K562 (cell line): ENCODE results near the gene PPHLN1. TPM values are rescaled to one million over a fixed set of nuclear protein-coding genes. Genes with fewer than 3 reads are reported as not detected.
A peak's percentile ranks its signal among the peaks of the same experiment; 100 is the strongest.

Experiments
- ATAC-seq: fragments of 200-7000 bp; cut with Tn5 transposase; 3 replicates; pipeline ENCODE4 v1.9.1; 2020; ENCODE audit warnings: moderate library complexity
- BruUV-seq: library from RNA; stranded (reverse); fragments of 400-500 nt; replicated peaks from 2 replicates; lab custom pipeline; 2021; lab: Mats Ljungman, UMichigan
- CTCF ChIA-PET: fragments of 300-600 bp; formaldehyde crosslinking; extraction: SDS; loops from one replicate; lab custom pipeline; 2021; ENCODE audit warnings: low intra/inter-chr PET ratio; lab: Yijun Ruan, JAX
- POLR2A ChIA-PET: fragments of 300-600, 350-650 bp; sonication (Branson Sonifier 250); formaldehyde crosslinking; extraction: SDS; loops from one replicate; lab custom pipeline; 2021; ENCODE audit warnings: antibody characterized with exemption, inconsistent platforms; lab: Yijun Ruan, JAX
- DNase-seq, 4 experiments: peaks; one replicate each; pipeline versions ENCODE4 v3.0.0 to v3.0.0-alpha.2; 2011 to 2018; ENCODE audit warnings: low spot score in 3 of 4, mixed read lengths in 3 of 4; ENCODE audit errors: extremely low read depth in 1 of 4
- FAIRE-seq: peaks from 2 replicates; lab custom pipeline; 2011; peaks lifted over from hg19 to GRCh38; lab: Jason Lieb, UNC
- H2AFZ ChIP-seq: 2 replicates; pipeline ENCODE4 v1.6.0; 2011; ENCODE audit warnings: low read depth, low read length, control low read depth, inconsistent platforms
- H3K27ac ChIP-seq: fragments of 200-600 bp; 3 replicates; pipeline ENCODE4 v1.8.0; 2011; ENCODE audit warnings: low read depth, mild to moderate bottlenecking, control low read depth, inconsistent platforms, low read length, moderate library complexity, mixed read lengths; ENCODE audit errors: extremely low read depth
- H3K27me3 ChIP-seq, 2 experiments: fragments of 300-600 bp in 1 of 2; 2 replicates in 1 of 2; 3 replicates in 1 of 2; pipeline versions ENCODE4 v1.6.0 to v1.8.0; 2011; ENCODE audit warnings: inconsistent platforms in 2 of 2, low read length in 2 of 2, mild to moderate bottlenecking in 1 of 2, mixed read lengths in 1 of 2, moderate library complexity in 1 of 2; ENCODE audit not compliant: control insufficient read depth in 2 of 2, insufficient read depth in 2 of 2
- H3K36me3 ChIP-seq: fragments of 300-600 bp; 3 replicates; pipeline ENCODE4 v1.8.0; 2011; ENCODE audit warnings: mild to moderate bottlenecking, low read length, inconsistent platforms; ENCODE audit not compliant: control insufficient read depth, insufficient read depth
- H3K4me1 ChIP-seq, 2 experiments: fragments of 200-600 bp in 1 of 2; replicated peaks in 1 of 2; 2 replicates in 1 of 2; 3 replicates in 1 of 2; pipeline versions ENCODE4 v1.5.1 to v1.8.0; 2011; ENCODE audit warnings: inconsistent platforms in 2 of 2, low read length in 2 of 2, mild to moderate bottlenecking in 1 of 2, mixed read lengths in 1 of 2, moderate library complexity in 1 of 2; ENCODE audit not compliant: control insufficient read depth in 2 of 2, insufficient read depth in 2 of 2
- H3K4me2 ChIP-seq: 2 replicates; pipeline ENCODE4 v1.6.1; 2011; ENCODE audit warnings: low read length, control low read depth, inconsistent platforms, mixed read lengths; ENCODE audit not compliant: insufficient read depth
- H3K4me3 ChIP-seq: fragments of 200-600 bp; sonication (generic), shearing (Covaris generic); 2 replicates; pipeline ENCODE4 v1.5.1; 2016; ENCODE audit warnings: control low read depth, inconsistent platforms
- H3K79me2 ChIP-seq: fragments of 200-600 bp; 3 replicates; pipeline ENCODE4 v1.8.0; 2011; ENCODE audit warnings: low read length, inconsistent platforms; ENCODE audit not compliant: control insufficient read depth, insufficient read depth
- H3K9ac ChIP-seq, 2 experiments: 2 replicates each; pipeline versions ENCODE4 v1.6.0 to v1.6.1; 2011; ENCODE audit warnings: low read depth in 2 of 2, low read length in 2 of 2, control low read depth in 1 of 2, inconsistent platforms in 1 of 2, mild to moderate bottlenecking in 1 of 2, mixed read lengths in 1 of 2; ENCODE audit not compliant: insufficient read depth in 1 of 2
- H3K9me1 ChIP-seq: one replicate; pipeline ENCODE4 v1.6.0; 2011; ENCODE audit warnings: inconsistent platforms, mild to moderate bottlenecking, low read length, moderate library complexity; ENCODE audit not compliant: control insufficient read depth, insufficient read depth
- H3K9me3 ChIP-seq: replicated peaks from 2 replicates; pipeline ENCODE4 v1.5.1; 2011; ENCODE audit warnings: low read depth, low read length, inconsistent platforms; ENCODE audit not compliant: control insufficient read depth, insufficient read depth
- H4K20me1 ChIP-seq: replicated peaks from 2 replicates; pipeline ENCODE4 v1.6.1; 2011; ENCODE audit warnings: low read length, inconsistent platforms, mixed read lengths; ENCODE audit not compliant: control insufficient read depth, insufficient read depth
- FOXM1 ChIP-seq, 2 experiments: fragments of 450-650 bp in 1 of 2; sonication (generic) in 1 of 2; formaldehyde crosslinking in 1 of 2; IDR thresholded peaks; 2 replicates each; pipeline versions ENCODE4 v1.6.1 to v1.9.0; 2017 to 2022; ENCODE audit warnings: low read depth in 2 of 2, mild to moderate bottlenecking in 2 of 2, missing genetic modification reagents in 1 of 2, moderate library complexity in 1 of 2
- FOXP1 ChIP-seq: sonication (generic); formaldehyde crosslinking; IDR thresholded peaks from 2 replicates; pipeline ENCODE4 v1.8.0; 2022; ENCODE audit warnings: mild to moderate bottlenecking, missing genetic modification reagents
- GABPA ChIP-seq: fragments of 200-800 bp; sonication (Bioruptor generic); conservative IDR thresholded peaks from 2 replicates; pipeline ENCODE4 v1.6.1; 2016; ENCODE audit warnings: low read depth, missing genetic modification characterization, missing compliant biosample characterization
- PPARD ChIP-seq: fragments of 250-450 bp; sonication (Bioruptor Pico); IDR thresholded peaks from 2 replicates; pipeline ENCODE4 v1.8.0; 2022; ENCODE audit warnings: inconsistent platforms, mild to moderate bottlenecking, moderate library complexity
- SMAD4 ChIP-seq: fragments of 250-450 bp; sonication (Bioruptor Pico); conservative IDR thresholded peaks from 2 replicates; pipeline ENCODE4 v1.8.0; 2021; ENCODE audit warnings: inconsistent platforms, mild to moderate bottlenecking, moderate library complexity
- ZNF3 ChIP-seq: fragments of 250-450 bp; sonication (Bioruptor Pico); IDR thresholded peaks from 2 replicates; pipeline ENCODE4 v1.5.0; 2021; ENCODE audit warnings: mild to moderate bottlenecking, moderate library complexity
- WGBS: fragments of 100-300 bp; shearing (Covaris generic); methylation state at CpG from one replicate; pipeline ENCODE4 v1.1.6; 2016; ENCODE audit warnings: low coverage, mixed read lengths; ENCODE audit not compliant: insufficient coverage; ENCODE audit errors: missing lambda C conversion rate; 5-methylcytosine and 5-hydroxymethylcytosine counted together
- in situ Hi-C: fragments of 300-500 bp; cut with MboI; formaldehyde crosslinking; loops from 4 replicates; pipeline ENCODE4 v1.15.0; 2018; ENCODE audit warnings: inconsistent platforms, mixed read lengths
- intact Hi-C: fragments of 100-400 bp; cut with micrococcal nuclease; formaldehyde crosslinking; loops from 2 replicates; pipeline ENCODE4 v1.14.2; 2022
- polyA plus RNA-seq, 8 experiments: library from polyadenylated mRNA; depleted of rRNA in 4 of 8; stranded (reverse) in 5 of 8; unstranded in 3 of 8; fragments of >200 nt; fragmentation: Nextera tagmentation in 2 of 8; fragmentation: Illumina TruSeq in 1 of 8; extraction: Ambion mirVana in 2 of 8; extraction: Trizol in 1 of 8; gene quantifications; 2 replicates each; pipeline versions ENCODE4 v1.2.1 to v1.2.3, GENCODE V29; 2011 to 2014; ENCODE audit warnings: inconsistent platforms in 1 of 8, missing spikeins in 1 of 8
- total RNA-seq, 7 experiments: library from RNA; depleted of rRNA in 6 of 7; stranded (reverse); fragments of >200 nt in 6 of 7; fragmentation: Illumina TruSeq in 2 of 7; extraction: Trizol in 2 of 7; gene quantifications; 2 replicates each; pipeline versions ENCODE4 v1.2.1 to v1.2.3, GENCODE V29; 2011 to 2021; ENCODE audit warnings: low replicate concordance in 1 of 7

PPHLN1 gene
- total and polyA plus RNA-seq, 9 of the 15 experiments (the other 6 are each of a cell fraction or from before 2014, with no cell fraction given) = 66.3 to 112 (median 93.6) TPM

GRCh38 chr12:42402821-42403411 is 76.9 kb downstream of the PPHLN1 start:
- peaks cover 2% of the 10 kb centered on the region; the same call in 1 of the 2 replicates for H3K9me3 ChIP-seq
- H3K27ac ChIP-seq = no peak overlapping the region
- POLR2A ChIA-PET = interaction anchor here (1.5 kb wide), 1 partner anchor 11 kb away, joined by 5 read pairs; no protein-coding TSS in a partner anchor
- H3K4me1 ChIP-seq = no peaks in the 10 kb centered on the region
- ATAC-seq (no peak), DNase-seq (no peak), FAIRE-seq (no peak)
- no peak overlapping the region for H3K4me3 ChIP-seq
- H4K20me1 ChIP-seq = no peaks in the 10 kb centered on the region
- H3K9me1 ChIP-seq = no peaks in the 10 kb centered on the region
- H3K4me2 ChIP-seq = no peak overlapping the region
- in situ Hi-C loops (no loop called here), intact Hi-C loops (no loop called here)
- TF ChIP-seq FOXP1 (CRISPR knock-in tag) = no peak
- TF ChIP-seq SMAD4 (CRISPR knock-in tag) = peak; percentile 61
- TF ChIP-seq, all 486 proteins: peak for 1
- BruUV-seq = no TSS peak
- H3K9ac ChIP-seq = no peak overlapping the region
- peaks cover 41% of the 10 kb centered on the region for H3K36me3 ChIP-seq
- no peaks in the 10 kb centered on the region for H3K27me3 ChIP-seq
- CTCF ChIA-PET = no interaction called here
- no peaks in the 10 kb centered on the region for H3K79me2 ChIP-seq
- H2AFZ ChIP-seq = no peak overlapping the region

GRCh38 chr12:42407306-42407705 is 81.3 kb downstream of the PPHLN1 start:
- Histone ChIP-seq H2AFZ (no peak overlapping the region), H3K36me3 (peaks cover 14% of the 10 kb centered on the region; the same call in 2 of the 3 replicates), H3K9me3 (no peaks in the 10 kb centered on the region), H3K4me3 (no peak overlapping the region), H4K20me1 (no peaks in the 10 kb centered on the region), H3K79me2 (no peaks in the 10 kb centered on the region), H3K4me2 (no peak overlapping the region), H3K9ac (no peak overlapping the region), H3K4me1 (peaks cover 0 to 3% of the 10 kb centered on the region in 2 experiments; a peak in 1 of 5 replicates), H3K27ac (no peak overlapping the region), H3K9me1 (no peaks in the 10 kb centered on the region), H3K27me3 (no peaks in the 10 kb centered on the region)
- FAIRE-seq = peak; percentile 54
- 71% methylated on average over 1 of the region's 1 CpG for WGBS
- in situ Hi-C loops (no loop called here), intact Hi-C loops (no loop called here)
- POLR2A ChIA-PET = interaction anchor here (0.7 to 1.0 kb wide), 2 partner anchors 13 to 76 kb away, joined by 3 read pairs; no protein-coding TSS in a partner anchor
- CTCF ChIA-PET = no interaction called here
- no peak for DNase-seq
- BruUV-seq = no TSS peak
- ATAC-seq = no peak; the same call in 2 of the 3 replicates
- TF ChIP-seq ZNF3 (CRISPR knock-in tag) (no peak), PPARD (no peak), FOXM1 (IDR thresholded peaks at IDR 0.05; ENCODE audit: low read depth) (no peak), FOXM1 (CRISPR knock-in tag; IDR thresholded peaks at IDR 0.05; ENCODE audit: low read depth) (no peak), GABPA (tag) (no peak)
